Suprapubic skin (tissue), 4 donors: ENCODE measurements around the gene HPSE2. TPM values are rescaled to one million over a fixed set of nuclear protein-coding genes. Genes with fewer than 3 reads are reported as not detected.

Experiments used
- DNase-seq, 2 donors: peaks; one replicate each; pipeline ENCODE4 v3.0.0-alpha.2; 2019; ENCODE audit warnings: low spot score in 2 of 2
- H3K27ac ChIP-seq: fragments of 200-600 bp; sonication (generic); one replicate; pipeline ENCODE4 v1.5.1; 2019
- H3K27me3 ChIP-seq: fragments of 200-600 bp; sonication (generic); one replicate; pipeline ENCODE4 v1.5.1; 2019
- H3K36me3 ChIP-seq: fragments of 200-600 bp; sonication (generic); one replicate; pipeline ENCODE4 v1.5.1; 2019
- H3K4me1 ChIP-seq: fragments of 200-600 bp; sonication (generic); one replicate; pipeline ENCODE4 v1.5.1; 2019
- H3K4me3 ChIP-seq: fragments of 200-600 bp; sonication (generic); one replicate; pipeline ENCODE4 v1.5.1; 2019; ENCODE audit warnings: mild to moderate bottlenecking
- H3K9me3 ChIP-seq: fragments of 200-600 bp; sonication (generic); one replicate; pipeline ENCODE4 v1.5.1; 2019
- EP300 ChIP-seq: sonication (generic); formaldehyde crosslinking; IDR thresholded peaks from one replicate; pipeline ENCODE4 v1.6.1; 2017; ENCODE audit warnings: antibody characterized with exemption
- POLR2A ChIP-seq, 2 donors: fragments of 450-650 bp; IDR thresholded peaks; one replicate each; pipeline ENCODE4 v1.6.1; 2017; ENCODE audit warnings: antibody characterized with exemption in 2 of 2, mild to moderate bottlenecking in 2 of 2, moderate library complexity in 2 of 2
- POLR2AphosphoS5 ChIP-seq, 3 donors: sonication (generic); formaldehyde crosslinking; IDR thresholded peaks; one replicate each; pipeline ENCODE4 v1.6.1; 2017; ENCODE audit warnings: antibody characterized with exemption in 3 of 3
- WGBS: methylation state at CpG from one replicate; pipeline ENCODE4 v1.1.5; 2018; 5-methylcytosine and 5-hydroxymethylcytosine counted together
- total RNA-seq, 4 donors: library from RNA; depleted of rRNA; stranded (reverse); fragments of >200 nt; gene quantifications; one replicate each; pipeline ENCODE4 v1.1.0, GENCODE V29; 2016
- TF ChIP-seq, protein P1 (sequence below), 2 donors: fragments of 200-600 bp in 1 of 2; fragments of 450-650 bp in 1 of 2; sonication (generic) in 1 of 2; IDR thresholded peaks; one replicate each; pipeline ENCODE4 v1.5.1; 2016 to 2019; ENCODE audit warnings: antibody characterized with exemption in 2 of 2, mild to moderate bottlenecking in 1 of 2, moderate library complexity in 1 of 2

HPSE2 gene
- total RNA-seq, 4 donors from 2014 or later = 0.95 to 1.3 (median 0.99) TPM

DNA sequence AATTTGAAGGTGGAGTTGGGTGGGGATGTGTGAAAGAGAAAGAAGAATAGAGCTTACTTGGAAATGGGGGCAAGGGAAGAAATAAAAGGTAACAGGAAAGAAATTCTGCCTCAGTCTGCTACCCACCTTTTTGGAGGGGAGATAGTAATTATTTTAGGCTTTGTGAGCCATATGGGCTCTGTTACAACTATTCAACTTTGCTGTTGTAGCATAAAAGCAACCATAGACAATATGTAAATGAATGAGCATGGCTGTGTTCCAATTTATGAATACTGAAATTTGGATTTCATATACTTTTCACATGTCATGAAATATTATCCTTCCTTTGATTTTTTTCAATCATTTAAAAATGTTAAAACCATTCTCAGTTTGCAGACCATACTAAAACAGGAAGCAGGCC is 176.9 kb downstream of the HPSE2 start:
- no peak for DNase-seq
- H3K4me1 ChIP-seq = no peaks in the 10 kb centered on the region
- no peak overlapping the region for H3K27ac ChIP-seq
- TF ChIP-seq, protein P1, sequence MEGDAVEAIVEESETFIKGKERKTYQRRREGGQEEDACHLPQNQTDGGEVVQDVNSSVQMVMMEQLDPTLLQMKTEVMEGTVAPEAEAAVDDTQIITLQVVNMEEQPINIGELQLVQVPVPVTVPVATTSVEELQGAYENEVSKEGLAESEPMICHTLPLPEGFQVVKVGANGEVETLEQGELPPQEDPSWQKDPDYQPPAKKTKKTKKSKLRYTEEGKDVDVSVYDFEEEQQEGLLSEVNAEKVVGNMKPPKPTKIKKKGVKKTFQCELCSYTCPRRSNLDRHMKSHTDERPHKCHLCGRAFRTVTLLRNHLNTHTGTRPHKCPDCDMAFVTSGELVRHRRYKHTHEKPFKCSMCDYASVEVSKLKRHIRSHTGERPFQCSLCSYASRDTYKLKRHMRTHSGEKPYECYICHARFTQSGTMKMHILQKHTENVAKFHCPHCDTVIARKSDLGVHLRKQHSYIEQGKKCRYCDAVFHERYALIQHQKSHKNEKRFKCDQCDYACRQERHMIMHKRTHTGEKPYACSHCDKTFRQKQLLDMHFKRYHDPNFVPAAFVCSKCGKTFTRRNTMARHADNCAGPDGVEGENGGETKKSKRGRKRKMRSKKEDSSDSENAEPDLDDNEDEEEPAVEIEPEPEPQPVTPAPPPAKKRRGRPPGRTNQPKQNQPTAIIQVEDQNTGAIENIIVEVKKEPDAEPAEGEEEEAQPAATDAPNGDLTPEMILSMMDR (IDR thresholded peaks at IDR 0.05) = no peak
- TF ChIP-seq POLR2A (IDR thresholded peaks at IDR 0.05) (no peak), EP300 (no peak), POLR2AphosphoS5 (IDR thresholded peaks at IDR 0.05) (no peak)
- H3K27me3 ChIP-seq = no peaks in the 10 kb centered on the region
- no peaks in the 10 kb centered on the region for H3K9me3 ChIP-seq
- H3K36me3 ChIP-seq = no peaks in the 10 kb centered on the region
- H3K4me3 ChIP-seq = no peak overlapping the region

DNA sequence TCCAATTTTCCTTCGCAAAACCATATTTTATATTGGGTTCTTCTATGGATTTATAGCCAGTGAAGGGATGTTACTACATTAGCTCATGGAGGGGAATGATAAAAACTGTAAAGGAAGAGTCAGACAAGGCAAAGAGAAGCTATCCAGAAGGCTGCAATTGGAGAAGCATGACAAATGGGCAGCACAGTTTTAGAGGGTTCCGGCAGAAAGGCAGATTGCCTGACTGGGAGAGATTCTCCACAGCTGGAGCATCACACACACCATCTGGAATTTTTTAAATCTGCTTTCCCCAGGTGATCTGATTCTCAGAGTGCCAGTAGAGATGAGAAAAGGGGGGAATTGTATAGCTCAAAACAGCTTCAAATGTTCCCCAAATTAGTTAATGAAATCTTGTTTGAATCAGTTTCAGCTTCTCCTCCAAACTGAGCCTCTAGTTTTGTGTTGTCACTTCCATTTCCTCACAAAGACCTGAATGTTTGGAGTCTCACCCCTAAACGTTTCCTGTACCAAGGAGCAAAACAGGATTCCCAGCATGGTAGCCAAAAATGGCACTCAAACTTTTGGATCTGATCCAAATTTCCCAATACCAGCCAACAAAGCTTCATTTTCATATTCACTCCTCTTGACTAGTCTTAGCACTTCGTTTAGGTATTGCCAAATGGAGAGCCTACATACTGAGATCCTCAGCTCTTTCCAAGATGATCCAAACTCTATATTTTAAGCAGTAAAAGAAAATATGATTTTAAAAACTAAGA is 177.5 kb downstream of the HPSE2 start:
- no peak for DNase-seq

DNA sequence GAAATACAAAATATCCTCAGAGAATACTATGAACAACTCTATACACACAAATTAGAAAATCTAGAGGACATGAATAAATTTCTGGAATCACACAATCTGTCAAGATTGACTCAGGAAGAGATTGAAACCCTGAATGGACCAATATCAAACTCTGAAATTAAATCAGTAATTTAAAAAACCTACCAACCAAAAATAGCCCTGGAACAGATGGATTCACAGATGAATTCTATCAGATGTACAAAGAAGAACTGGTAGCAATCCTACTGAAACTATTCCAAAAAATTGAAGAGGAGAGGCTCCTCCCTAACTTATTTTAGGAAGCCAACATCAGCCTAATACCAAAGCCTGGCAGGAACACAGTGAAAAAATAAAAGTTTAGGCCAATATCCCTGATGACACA is 190.0 kb downstream of the HPSE2 start:
- H3K4me1 ChIP-seq = no peaks in the 10 kb centered on the region
- no peak overlapping the region for H3K4me3 ChIP-seq
- H3K9me3 ChIP-seq = peaks cover 23% of the 10 kb centered on the region
- no peak for DNase-seq
- no peak overlapping the region for H3K27ac ChIP-seq
- H3K27me3 ChIP-seq = no peaks in the 10 kb centered on the region
- H3K36me3 ChIP-seq = no peaks in the 10 kb centered on the region
- no peak for TF ChIP-seq POLR2AphosphoS5 (IDR thresholded peaks at IDR 0.05)
- no peak for TF ChIP-seq POLR2A (IDR thresholded peaks at IDR 0.05)

More for the DNA sequence above, 177.5 kb downstream of the HPSE2 start:
- no peaks in the 10 kb centered on the region for H3K9me3 ChIP-seq
- no peaks in the 10 kb centered on the region for H3K27me3 ChIP-seq
- 46% methylated on average over 4 of the region's 4 CpGs for WGBS
- no peaks in the 10 kb centered on the region for H3K36me3 ChIP-seq
- no peak overlapping the region for H3K27ac ChIP-seq
- no peak overlapping the region for H3K4me3 ChIP-seq
- no peaks in the 10 kb centered on the region for H3K4me1 ChIP-seq
- TF ChIP-seq POLR2AphosphoS5 (IDR thresholded peaks at IDR 0.05) = no peak
- no peak for TF ChIP-seq EP300
- TF ChIP-seq, protein P1 (IDR thresholded peaks at IDR 0.05) = no peak
- no peak for TF ChIP-seq POLR2A (IDR thresholded peaks at IDR 0.05)

DNA sequence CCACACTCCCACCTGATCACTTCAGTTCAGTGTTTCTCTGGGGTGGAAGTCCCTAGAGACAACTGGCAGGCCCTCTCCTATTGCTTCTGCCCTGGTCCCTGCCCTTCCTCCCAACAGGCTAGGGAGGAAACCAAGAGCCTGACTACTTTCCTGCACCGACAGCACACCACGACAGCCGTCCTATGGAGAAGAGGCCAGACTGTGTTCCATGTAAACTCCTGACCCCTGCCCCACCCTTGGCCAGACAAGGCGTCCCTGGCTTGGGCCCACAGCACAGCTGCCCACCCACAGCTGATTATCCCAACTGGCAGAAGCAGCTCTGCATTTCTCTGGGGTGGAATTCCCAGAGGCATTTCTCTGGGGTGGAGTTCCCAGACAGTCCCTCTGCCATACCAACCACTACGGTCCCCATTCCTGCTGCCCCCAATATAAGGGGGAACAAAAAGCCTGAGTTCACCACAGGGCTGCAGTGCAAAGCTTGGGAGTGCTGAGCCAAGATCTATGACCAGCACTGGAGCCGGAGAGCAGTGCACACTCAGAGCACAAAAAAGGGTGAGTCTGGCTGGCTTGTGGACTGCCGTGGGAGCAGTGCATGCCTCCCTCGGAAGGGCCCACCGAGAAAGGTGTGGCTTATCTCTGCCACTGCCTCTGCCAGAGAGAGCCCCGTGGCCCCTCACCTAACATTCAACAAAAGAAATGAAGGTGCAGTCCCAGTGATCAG is 193.4 kb downstream of the HPSE2 start:
- Histone ChIP-seq H3K27me3 (no peaks in the 10 kb centered on the region), H3K27ac (no peak overlapping the region), H3K4me1 (no peaks in the 10 kb centered on the region), H3K4me3 (no peak overlapping the region), H3K36me3 (no peaks in the 10 kb centered on the region), H3K9me3 (peaks cover 18% of the 10 kb centered on the region)
- no peak for TF ChIP-seq POLR2AphosphoS5 (IDR thresholded peaks at IDR 0.05)
- TF ChIP-seq, protein P1 (IDR thresholded peaks at IDR 0.05) = no peak
- no peak for TF ChIP-seq EP300
- no peak for TF ChIP-seq POLR2A (IDR thresholded peaks at IDR 0.05)
- DNase-seq = no peak
- WGBS = 84% methylated on average over 9 of the region's 10 CpGs

DNA sequence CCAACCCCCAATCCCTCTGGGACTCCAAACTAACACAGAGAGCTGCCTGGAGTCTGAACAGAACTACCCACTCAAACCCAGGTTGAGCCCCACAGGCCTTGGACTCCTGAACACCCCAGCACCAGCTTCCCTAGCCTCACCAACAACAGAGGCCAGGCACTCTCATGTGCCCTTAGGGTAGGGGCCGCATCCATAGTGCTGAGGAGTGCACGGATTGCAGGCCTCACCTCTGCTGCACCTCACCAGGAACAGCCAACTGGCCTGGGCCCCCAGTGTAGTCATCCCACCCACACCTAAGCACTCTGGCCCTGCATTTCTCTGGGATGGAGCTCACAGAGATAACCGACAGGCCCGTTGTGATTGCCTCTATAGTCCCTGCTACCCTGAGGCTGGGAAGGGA is 194.2 kb downstream of the HPSE2 start:
- no peak for TF ChIP-seq POLR2AphosphoS5 (IDR thresholded peaks at IDR 0.05)
- TF ChIP-seq, protein P1 (IDR thresholded peaks at IDR 0.05) = no peak
- DNase-seq = no peak
- Histone ChIP-seq H3K4me1 (no peaks in the 10 kb centered on the region), H3K27me3 (no peaks in the 10 kb centered on the region), H3K36me3 (no peaks in the 10 kb centered on the region), H3K4me3 (no peak overlapping the region), H3K9me3 (peaks cover 13% of the 10 kb centered on the region), H3K27ac (no peak overlapping the region)
- WGBS = 74% methylated on average over 3 of the region's 4 CpGs
